Measurements from ENCODE around the gene CAB39. TPM values are rescaled to one million over a fixed set of nuclear protein-coding genes. Genes with fewer than 3 reads are reported as not detected.

Gene CAB39
- polyA plus RNA-seq, 1 experiment: 23.6 TPM

- no peak for DNase-seq (ENCODE audit: low read depth)
- H3K36me3 ChIP-seq (ENCODE audit: control insufficient read depth, insufficient read depth, low read length): peaks cover 3% of the 10 kb centered on the region
- H3K27me3 ChIP-seq (ENCODE audit: control insufficient read depth, insufficient read depth, low read length): no peaks in the 10 kb centered on the region
Observed at GRCh38 chr2:230762317-230762896, 49.8 kb downstream of the CAB39 start.

DNA sequence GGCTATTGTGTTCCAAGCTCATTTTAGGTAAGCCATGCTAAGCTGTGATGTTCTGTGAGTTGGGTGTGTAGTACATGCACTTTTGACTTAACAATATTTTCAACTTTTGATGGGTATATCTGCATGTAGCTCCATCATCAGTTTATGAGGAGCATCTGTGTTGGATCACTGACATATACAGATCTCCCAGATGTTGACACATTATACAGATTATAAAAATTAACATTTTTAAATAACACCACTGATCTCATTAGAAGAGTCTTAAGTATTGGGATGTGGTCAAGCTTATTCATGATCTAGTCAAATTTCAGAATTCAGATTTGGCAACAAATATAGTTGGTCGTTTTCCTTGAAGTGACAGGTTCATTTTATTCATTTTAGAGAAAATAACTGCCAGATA, 51.7 kb downstream of the CAB39 start:
- no peak for DNase-seq (ENCODE audit: low read depth)
- Histone ChIP-seq H3K27me3 (ENCODE audit: control insufficient read depth, insufficient read depth, low read length) (no peaks in the 10 kb centered on the region), H3K36me3 (ENCODE audit: control insufficient read depth, insufficient read depth, low read length) (peaks cover 3% of the 10 kb centered on the region), H3K4me3 (ENCODE audit: low read depth, low read length) (no peak overlapping the region)
- CTCF ChIA-PET: no interaction called here
- POLR2A ChIA-PET: no interaction called here
- no peak for TF ChIP-seq CTCF (IDR thresholded peaks at IDR 0.05; ENCODE audit: insufficient read depth, low read depth, low read length)

More at GRCh38 chr2:230762317-230762896, 49.8 kb downstream of the CAB39 start:
- ChIA-PET POLR2A (no interaction called here), CTCF (interaction anchor here (0.6 to 1.6 kb wide), 7 partner anchors 11 to 48 kb away, joined by 3 to 5 read pairs (median 4); no protein-coding TSS in a partner anchor)
- TF ChIP-seq CTCF (IDR thresholded peaks at IDR 0.05; ENCODE audit: insufficient read depth, low read depth, low read length): peak; percentile 54
- H3K4me3 ChIP-seq (ENCODE audit: low read depth, low read length): no peak overlapping the region

DNA sequence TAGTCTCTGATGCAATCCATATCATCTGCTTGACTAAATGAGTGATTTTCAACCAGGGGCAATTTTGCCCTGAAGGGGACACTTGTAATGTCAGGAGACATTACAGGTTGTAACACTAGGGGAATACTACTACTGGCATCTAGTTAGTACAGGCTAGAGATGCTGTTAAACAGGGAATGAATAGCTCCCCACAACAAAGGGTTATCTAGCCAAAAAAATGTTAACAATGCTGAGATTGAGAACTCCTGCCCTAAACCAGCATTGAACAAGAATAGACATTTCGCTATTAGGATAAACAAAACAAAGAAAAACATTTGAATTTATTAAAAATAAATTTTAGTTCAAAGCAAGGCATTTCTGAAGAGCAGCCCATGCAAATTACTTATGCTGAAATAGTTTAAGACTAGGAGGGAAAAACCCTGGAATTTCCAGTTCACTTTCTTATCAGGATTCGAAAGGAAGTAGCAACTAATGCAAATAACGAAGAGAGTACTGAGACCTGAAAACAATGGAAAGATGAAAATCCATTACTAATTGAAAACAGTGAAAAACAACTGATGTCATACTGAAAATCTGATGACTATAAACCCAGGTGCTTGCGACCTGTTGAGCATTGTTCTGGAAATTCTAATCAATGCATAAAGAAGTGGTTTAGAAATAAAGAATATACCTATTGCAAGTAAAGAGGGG, 53.1 kb downstream of the CAB39 start:
- peaks cover 3% of the 10 kb centered on the region for H3K36me3 ChIP-seq (ENCODE audit: control insufficient read depth, insufficient read depth, low read length)
- POLR2A ChIA-PET: interaction anchor here (0.6 kb wide), 1 partner anchor 47 kb away, joined by 4 read pairs; no protein-coding TSS in a partner anchor
- CTCF ChIA-PET: no interaction called here
- no peak for TF ChIP-seq CTCF (IDR thresholded peaks at IDR 0.05; ENCODE audit: insufficient read depth, low read depth, low read length)
- no peak for DNase-seq (ENCODE audit: low read depth)
- no peak overlapping the region for H3K4me3 ChIP-seq (ENCODE audit: low read depth, low read length)
- no peaks in the 10 kb centered on the region for H3K27me3 ChIP-seq (ENCODE audit: control insufficient read depth, insufficient read depth, low read length)

GRCh38 chr2:230767862-230768388, 55.3 kb downstream of the CAB39 start:
- no peak for DNase-seq (ENCODE audit: low read depth)
- Histone ChIP-seq H3K4me3 (ENCODE audit: low read depth, low read length) (no peak overlapping the region), H3K27me3 (ENCODE audit: control insufficient read depth, insufficient read depth, low read length) (no peaks in the 10 kb centered on the region), H3K36me3 (ENCODE audit: control insufficient read depth, insufficient read depth, low read length) (peaks cover 3% of the 10 kb centered on the region)
- ChIA-PET POLR2A (no interaction called here), CTCF (interaction anchor here (0.6 to 1.7 kb wide), 3 partner anchors 9 to 56 kb away, joined by 3 to 5 read pairs (median 3); no protein-coding TSS in a partner anchor)
- TF ChIP-seq CTCF (IDR thresholded peaks at IDR 0.05; ENCODE audit: insufficient read depth, low read depth, low read length): no peak

- POLR2A ChIA-PET: no interaction called here
- DNase-seq (ENCODE audit: low read depth): no peak
- no peak overlapping the region for H3K4me3 ChIP-seq (ENCODE audit: low read depth, low read length)
- H3K27me3 ChIP-seq (ENCODE audit: control insufficient read depth, insufficient read depth, low read length): no peaks in the 10 kb centered on the region
- CTCF ChIA-PET: no interaction called here
- no peak for TF ChIP-seq CTCF (IDR thresholded peaks at IDR 0.05; ENCODE audit: insufficient read depth, low read depth, low read length)
- peaks cover 3% of the 10 kb centered on the region for H3K36me3 ChIP-seq (ENCODE audit: control insufficient read depth, insufficient read depth, low read length)
Observed at GRCh38 chr2:230770804-230771203, 58.2 kb downstream of the CAB39 start.
